ENCODE data around the gene ELF1. TPM values are rescaled to one million over a fixed set of nuclear protein-coding genes. Genes with fewer than 3 reads are reported as not detected.
"Not testable (repeated sequence)": the region's sequence is repeated elsewhere in the genome, so short reads cannot be mapped to it uniquely, and the experiment has no call there.

ELF1 gene
- polyA plus RNA-seq, 2 of the 4 experiments (the other 2 are of a cell fraction): 24.9 to 45.0 TPM

- FAIRE-seq (no peak), ATAC-seq (no peak), DNase-seq (ENCODE audit: low read depth in 1 of 2, low spot score in 1 of 2) (no peak)
- CTCF ChIA-PET: no interaction called here
- no peak overlapping the region for H3K4me3 ChIP-seq
- H3K27ac ChIP-seq: no peak overlapping the region
- WGBS (ENCODE audit: missing lambda C conversion rate): 75% methylated on average over 6 of the region's 6 CpGs
- no peak overlapping the region for H3K4me2 ChIP-seq
- no peaks in the 10 kb centered on the region for H3K9me3 ChIP-seq
- POLR2A ChIA-PET: no interaction called here
- no peak for TF ChIP-seq ZSCAN20 (CRISPR knock-in tag; IDR thresholded peaks at IDR 0.05)
- no peak for TF ChIP-seq KDM1A (IDR thresholded peaks at IDR 0.05; ENCODE audit: low read depth)
- H3K4me1 ChIP-seq: 0 out of 3 replicates have a peak, but pooled peaks cover 8% of the 10 kb centered on the region
These were observed 102.7 kb downstream of the ELF1 start for GRCh38 chr13:40916207-40916998.

- H3K4me1 ChIP-seq; H3K4me3 ChIP-seq; FAIRE-seq; ATAC-seq; DNase-seq (ENCODE audit: low read depth in 1 of 2, low spot score in 1 of 2); H3K9me3 ChIP-seq; H3K27ac ChIP-seq; CTCF ChIA-PET; POLR2A ChIA-PET; H3K4me2 ChIP-seq: not testable (repeated sequence)
These were observed 104.3 kb downstream of the ELF1 start for GRCh38 chr13:40914863-40915262.

- H3K4me3 ChIP-seq: no peak overlapping the region
- ChIA-PET POLR2A (no interaction called here), CTCF (no interaction called here)
- TF ChIP-seq HMGXB4 (CRISPR knock-in tag; IDR thresholded peaks at IDR 0.05; ENCODE audit: borderline replicate concordance) (no peak), HEYL (CRISPR knock-in tag; IDR thresholded peaks at IDR 0.05) (no peak), CBX8 (IDR thresholded peaks at IDR 0.05) (no peak), RNF2 (IDR thresholded peaks at IDR 0.05; ENCODE audit: borderline replicate concordance, low read depth) (no peak), HOXB13 (CRISPR knock-in tag; IDR thresholded peaks at IDR 0.05; ENCODE audit: low read depth) (no peak), BHLHE40 (IDR thresholded peaks at IDR 0.05; ENCODE audit: low read depth, low read length) (no peak), POLR2A (IDR thresholded peaks at IDR 0.05; ENCODE audit: low read length) (no peak), NR3C1 (IDR thresholded peaks at IDR 0.05) (no peak), HOXA7 (CRISPR knock-in tag; IDR thresholded peaks at IDR 0.05) (no peak), RAD21 (conservative IDR thresholded peaks at IDR 0.05 in 1 of 2, IDR thresholded peaks at IDR 0.05 in 1 of 2) (no peak), ZSCAN20 (CRISPR knock-in tag; IDR thresholded peaks at IDR 0.05) (no peak), CHD2 (IDR thresholded peaks at IDR 0.05; ENCODE audit: low read length, partially characterized antibody) (no peak), ELK1 (IDR thresholded peaks at IDR 0.05; ENCODE audit: low read depth, low read length) (no peak), SREBF2 (IDR thresholded peaks at IDR 0.05) (no peak), TP53 (CRISPR knock-in tag; IDR thresholded peaks at IDR 0.05) (no peak)
- H3K9me3 ChIP-seq: no peaks in the 10 kb centered on the region
- 0 out of 3 replicates have a peak, but pooled peaks cover 5% of the 10 kb centered on the region for H3K4me1 ChIP-seq
- DNase-seq (ENCODE audit: low read depth in 1 of 2, low spot score in 1 of 2) (no peak), ATAC-seq (no peak), FAIRE-seq (no peak)
- H3K27ac ChIP-seq: no peak overlapping the region
- H3K4me2 ChIP-seq: no peak overlapping the region
These were observed 107.8 kb downstream of the ELF1 start for GRCh38 chr13:40911341-40911740.

GRCh38 chr13:40910324-40911050 is 108.6 kb downstream of the ELF1 start:
- ChIA-PET CTCF (no interaction called here), POLR2A (no interaction called here)
- no peak overlapping the region for H3K4me2 ChIP-seq
- DNase-seq (ENCODE audit: low read depth in 1 of 2, low spot score in 1 of 2) (no peak), ATAC-seq (no peak), FAIRE-seq (no peak)
- H3K4me1 ChIP-seq: 0 out of 3 replicates have a peak, but pooled peaks cover 5% of the 10 kb centered on the region
- H3K9me3 ChIP-seq: no peaks in the 10 kb centered on the region
- H3K27ac ChIP-seq: no peak overlapping the region
- H3K4me3 ChIP-seq: no peak overlapping the region
- 94% methylated on average over 2 of the region's 2 CpGs for WGBS (ENCODE audit: missing lambda C conversion rate)
- no peak for TF ChIP-seq RFX5 (IDR thresholded peaks at IDR 0.05)
- TF ChIP-seq RCOR1 (IDR thresholded peaks at IDR 0.05; ENCODE audit: low read depth, low read length): no peak
- TF ChIP-seq HEYL (CRISPR knock-in tag; IDR thresholded peaks at IDR 0.05): no peak
- TF ChIP-seq HMGXB4 (CRISPR knock-in tag; IDR thresholded peaks at IDR 0.05; ENCODE audit: borderline replicate concordance): no peak
- TF ChIP-seq CBX2 (IDR thresholded peaks at IDR 0.05; ENCODE audit: borderline replicate concordance, low read depth): no peak
- TF ChIP-seq CTCF (IDR thresholded peaks at IDR 0.05): no peak
- TF ChIP-seq MAZ (IDR thresholded peaks at IDR 0.05; ENCODE audit: borderline replicate concordance, low read depth, low read length): no peak
- TF ChIP-seq HDAC2 (IDR thresholded peaks at IDR 0.05): no peak
- no peak for TF ChIP-seq RAD21 (conservative IDR thresholded peaks at IDR 0.05 in 1 of 2, IDR thresholded peaks at IDR 0.05 in 1 of 2)
- TF ChIP-seq ZC3H11A (IDR thresholded peaks at IDR 0.05): no peak
